ENCODE results near the gene PSIP1.

Gene PSIP1

GRCh38 chr9:15525958-15526357, 15.2 kb upstream of the PSIP1 start:
- no peak overlapping the region for H3K9ac ChIP-seq (ENCODE audit: low read depth, low read length)
- no peaks in the 10 kb centered on the region for H3K4me1 ChIP-seq (ENCODE audit: control insufficient read depth, insufficient read depth, low read length)
- H3K4me3 ChIP-seq (ENCODE audit: low read length) = no peak overlapping the region
- no peaks in the 10 kb centered on the region for H3K36me3 ChIP-seq (ENCODE audit: insufficient read depth, low read length)
- H3K9me3 ChIP-seq (replicated peaks; ENCODE audit: low read length) = no peaks in the 10 kb centered on the region
- H3K27me3 ChIP-seq (ENCODE audit: control insufficient read depth, insufficient read depth, low read length) = no peaks in the 10 kb centered on the region
- H3K4me2 ChIP-seq (ENCODE audit: low read length) = no peak overlapping the region

- no peak overlapping the region for H3K4me2 ChIP-seq (ENCODE audit: low read length)
- H3K9ac ChIP-seq (ENCODE audit: low read depth, low read length) = no peak overlapping the region
- H3K27me3 ChIP-seq (ENCODE audit: control insufficient read depth, insufficient read depth, low read length) = no peaks in the 10 kb centered on the region
- H3K36me3 ChIP-seq (ENCODE audit: insufficient read depth, low read length) = no peaks in the 10 kb centered on the region
- no peaks in the 10 kb centered on the region for H3K9me3 ChIP-seq (replicated peaks; ENCODE audit: low read length)
- H3K4me3 ChIP-seq (ENCODE audit: low read length) = no peak overlapping the region
- H3K4me1 ChIP-seq (ENCODE audit: control insufficient read depth, insufficient read depth, low read length) = no peaks in the 10 kb centered on the region
Observed at GRCh38 chr9:15524845-15525455, 14.2 kb upstream of the PSIP1 start.

DNA sequence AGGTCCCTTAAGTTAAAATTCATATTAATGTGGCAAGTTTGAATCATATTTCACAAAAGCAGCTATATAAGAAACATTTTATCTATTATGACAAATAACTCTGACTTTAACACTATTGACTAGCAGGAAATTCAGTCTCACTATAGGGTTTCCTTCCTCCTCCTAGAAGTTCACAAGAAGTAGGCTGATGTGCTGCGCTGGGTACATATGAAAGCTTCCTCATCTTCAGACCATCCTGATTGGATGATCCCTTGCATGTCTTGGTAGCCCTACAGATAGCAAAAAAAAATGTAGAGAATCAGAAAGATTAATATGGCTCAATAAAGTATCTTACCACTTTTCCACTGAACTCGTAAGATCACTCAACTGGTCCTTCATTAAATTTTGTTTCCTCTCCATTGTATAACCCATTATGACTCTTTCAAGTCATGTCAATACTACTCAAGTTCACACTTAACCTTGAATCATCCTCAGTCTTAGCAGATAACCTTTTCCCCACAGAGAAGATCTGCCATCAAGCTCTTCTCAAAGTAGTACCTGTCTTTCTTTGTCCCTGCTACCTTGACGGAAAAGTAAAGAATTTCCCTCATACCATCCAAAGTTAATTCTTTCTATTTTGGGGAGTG, 11.5 kb upstream of the PSIP1 start:
- Histone ChIP-seq H3K4me1 (ENCODE audit: control insufficient read depth, insufficient read depth, low read length) (no peaks in the 10 kb centered on the region), H3K27me3 (ENCODE audit: control insufficient read depth, insufficient read depth, low read length) (no peaks in the 10 kb centered on the region), H3K4me2 (ENCODE audit: low read length) (no peak overlapping the region), H3K9ac (ENCODE audit: low read depth, low read length) (no peak overlapping the region), H3K9me3 (replicated peaks; ENCODE audit: low read length) (no peaks in the 10 kb centered on the region), H3K4me3 (ENCODE audit: low read length) (no peak overlapping the region), H3K36me3 (ENCODE audit: insufficient read depth, low read length) (no peaks in the 10 kb centered on the region)

- no peak overlapping the region for H3K4me3 ChIP-seq (ENCODE audit: low read length)
- no peak overlapping the region for H3K9ac ChIP-seq (ENCODE audit: low read depth, low read length)
- H3K36me3 ChIP-seq (ENCODE audit: insufficient read depth, low read length) = no peaks in the 10 kb centered on the region
- H3K27me3 ChIP-seq (ENCODE audit: control insufficient read depth, insufficient read depth, low read length) = no peaks in the 10 kb centered on the region
- H3K9me3 ChIP-seq (replicated peaks; ENCODE audit: low read length) = no peaks in the 10 kb centered on the region
- H3K4me2 ChIP-seq (ENCODE audit: low read length) = no peak overlapping the region
- H3K4me1 ChIP-seq (ENCODE audit: control insufficient read depth, insufficient read depth, low read length) = no peaks in the 10 kb centered on the region
Observed at GRCh38 chr9:15521254-15521653, 10.5 kb upstream of the PSIP1 start.

DNA sequence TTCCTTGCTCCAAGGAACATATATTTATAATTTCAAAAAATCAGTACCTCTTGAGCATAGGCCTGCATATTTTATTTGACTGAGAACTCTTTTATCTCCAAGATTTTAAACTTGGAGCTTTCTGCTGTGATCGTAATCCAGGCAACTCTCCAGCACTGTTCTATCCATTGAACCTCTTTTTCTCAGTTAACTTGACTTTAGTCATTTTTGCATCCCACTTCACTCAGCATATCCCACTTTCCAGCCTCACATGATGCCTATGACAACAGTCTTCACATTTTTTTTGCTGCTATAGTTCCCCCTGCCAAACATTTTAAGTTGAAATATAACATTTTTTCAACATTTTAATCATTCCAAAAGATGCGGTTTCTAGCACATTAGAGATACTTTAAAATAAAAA, 9.1 kb upstream of the PSIP1 start:
- Histone ChIP-seq H3K4me2 (ENCODE audit: low read length) (no peak overlapping the region), H3K27me3 (ENCODE audit: control insufficient read depth, insufficient read depth, low read length) (no peaks in the 10 kb centered on the region), H3K4me3 (ENCODE audit: low read length) (no peak overlapping the region), H3K36me3 (ENCODE audit: insufficient read depth, low read length) (no peaks in the 10 kb centered on the region), H3K4me1 (ENCODE audit: control insufficient read depth, insufficient read depth, low read length) (no peaks in the 10 kb centered on the region), H3K9me3 (replicated peaks; ENCODE audit: low read length) (no peaks in the 10 kb centered on the region), H3K9ac (ENCODE audit: low read depth, low read length) (no peak overlapping the region)

DNA sequence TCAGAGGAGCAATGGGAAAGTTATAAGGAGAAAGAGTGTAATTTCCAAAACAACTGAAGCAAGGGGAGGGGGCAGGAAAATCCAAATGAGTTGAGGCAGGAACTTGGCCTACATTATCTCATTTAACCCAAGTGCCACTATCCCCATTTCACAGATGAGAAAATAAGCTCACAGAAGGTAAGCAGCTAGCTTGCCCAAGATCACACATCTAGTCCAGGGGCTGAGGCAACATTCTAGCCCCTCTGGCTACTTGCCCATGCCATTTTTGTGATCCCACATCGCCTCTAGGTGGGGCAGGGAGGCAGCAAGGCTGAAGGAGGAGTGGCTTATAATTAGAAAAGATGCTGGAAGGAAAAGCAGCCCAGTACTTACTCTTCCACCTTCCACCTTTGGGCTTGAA, 2.6 kb upstream of the PSIP1 start:
- H3K27me3 ChIP-seq (ENCODE audit: control insufficient read depth, insufficient read depth, low read length) = no peaks in the 10 kb centered on the region
- H3K9me3 ChIP-seq (replicated peaks; ENCODE audit: low read length) = no peaks in the 10 kb centered on the region
- H3K4me1 ChIP-seq (ENCODE audit: control insufficient read depth, insufficient read depth, low read length) = peaks cover 10% of the 10 kb centered on the region
- H3K4me3 ChIP-seq (ENCODE audit: low read length) = no peak overlapping the region
- no peak overlapping the region for H3K9ac ChIP-seq (ENCODE audit: low read depth, low read length)
- no peaks in the 10 kb centered on the region for H3K36me3 ChIP-seq (ENCODE audit: insufficient read depth, low read length)
- H3K4me2 ChIP-seq (ENCODE audit: low read length) = no peak overlapping the region

DNA sequence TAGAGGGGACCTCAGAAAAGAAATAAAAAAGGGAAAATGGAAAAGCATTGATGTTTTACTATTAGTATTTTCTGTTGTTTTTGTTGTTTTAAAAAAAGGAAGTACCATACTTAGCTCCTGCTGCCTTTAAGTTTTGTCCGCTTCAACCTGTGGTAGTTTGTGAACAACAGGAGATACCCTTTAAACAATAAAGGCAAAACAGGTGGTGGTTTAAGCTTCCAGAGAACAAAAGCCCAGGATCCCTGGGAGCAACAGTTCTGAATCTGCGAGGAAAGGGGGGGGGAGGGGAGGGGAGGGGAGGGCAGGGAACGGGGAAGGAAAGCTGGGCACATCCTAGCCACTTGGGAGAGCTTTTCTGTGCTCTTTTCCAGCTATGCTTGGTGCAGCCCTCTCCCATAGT, 2.1 kb upstream of the PSIP1 start:
- no peak overlapping the region for H3K4me3 ChIP-seq (ENCODE audit: low read length)
- H3K4me2 ChIP-seq (ENCODE audit: low read length) = no peak overlapping the region
- no peaks in the 10 kb centered on the region for H3K27me3 ChIP-seq (ENCODE audit: control insufficient read depth, insufficient read depth, low read length)

GRCh38 chr9:15512204-15512603, 1.4 kb upstream of the PSIP1 start:
- Histone ChIP-seq H3K36me3 (ENCODE audit: insufficient read depth, low read length) (no peaks in the 10 kb centered on the region), H3K4me1 (ENCODE audit: control insufficient read depth, insufficient read depth, low read length) (peaks cover 10% of the 10 kb centered on the region), H3K4me3 (ENCODE audit: low read length) (no peak overlapping the region), H3K9ac (ENCODE audit: low read depth, low read length) (no peak overlapping the region), H3K4me2 (ENCODE audit: low read length) (no peak overlapping the region), H3K9me3 (replicated peaks; ENCODE audit: low read length) (no peaks in the 10 kb centered on the region), H3K27me3 (ENCODE audit: control insufficient read depth, insufficient read depth, low read length) (no peaks in the 10 kb centered on the region)

More for the DNA sequence above, 2.1 kb upstream of the PSIP1 start:
- Histone ChIP-seq H3K9ac (ENCODE audit: low read depth, low read length) (no peak overlapping the region), H3K4me1 (ENCODE audit: control insufficient read depth, insufficient read depth, low read length) (peaks cover 10% of the 10 kb centered on the region), H3K9me3 (replicated peaks; ENCODE audit: low read length) (no peaks in the 10 kb centered on the region), H3K36me3 (ENCODE audit: insufficient read depth, low read length) (no peaks in the 10 kb centered on the region)

- Histone ChIP-seq H3K4me1 (ENCODE audit: control insufficient read depth, insufficient read depth, low read length) (peaks cover 10% of the 10 kb centered on the region), H3K4me2 (ENCODE audit: low read length) (peak overlapping the region; percentile 90), H3K36me3 (ENCODE audit: insufficient read depth, low read length) (peaks cover 16% of the 10 kb centered on the region), H3K9me3 (replicated peaks; ENCODE audit: low read length) (no peaks in the 10 kb centered on the region), H3K9ac (ENCODE audit: low read depth, low read length) (peak overlapping the region; percentile 89), H3K27me3 (ENCODE audit: control insufficient read depth, insufficient read depth, low read length) (no peaks in the 10 kb centered on the region), H3K4me3 (ENCODE audit: low read length) (peak overlapping the region; percentile 93)
Observed at GRCh38 chr9:15509931-15510788, 610 bp downstream of the PSIP1 start.

- H3K4me3 ChIP-seq (ENCODE audit: low read length) = no peak overlapping the region
- H3K4me1 ChIP-seq (ENCODE audit: control insufficient read depth, insufficient read depth, low read length) = peaks cover 7% of the 10 kb centered on the region
- H3K27me3 ChIP-seq (ENCODE audit: control insufficient read depth, insufficient read depth, low read length) = no peaks in the 10 kb centered on the region
- peaks cover 19% of the 10 kb centered on the region for H3K36me3 ChIP-seq (ENCODE audit: insufficient read depth, low read length)
- H3K4me2 ChIP-seq (ENCODE audit: low read length) = no peak overlapping the region
- no peaks in the 10 kb centered on the region for H3K9me3 ChIP-seq (replicated peaks; ENCODE audit: low read length)
- H3K9ac ChIP-seq (ENCODE audit: low read depth, low read length) = no peak overlapping the region
Observed at GRCh38 chr9:15505921-15506320, 4.8 kb downstream of the PSIP1 start.

DNA sequence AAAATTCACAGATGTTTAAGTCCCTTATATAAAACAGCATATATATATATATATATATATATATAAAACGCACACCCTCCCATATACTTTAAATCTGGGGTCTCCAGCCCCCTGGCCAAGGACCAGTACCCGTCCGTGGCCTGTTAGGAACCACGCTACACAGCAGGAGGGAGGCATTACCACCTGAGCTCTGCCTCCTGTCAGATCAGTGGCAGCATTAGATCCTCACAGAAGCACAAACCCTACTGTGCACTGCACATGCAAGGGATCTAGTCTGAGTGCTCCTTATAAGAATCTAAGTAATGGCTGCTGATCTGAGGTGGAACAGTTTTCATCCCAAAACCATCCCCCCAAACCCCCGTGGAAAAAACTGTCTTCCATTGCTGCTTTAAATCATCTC, 9.0 kb downstream of the PSIP1 start:
- H3K9me3 ChIP-seq (replicated peaks; ENCODE audit: low read length) = no peaks in the 10 kb centered on the region
- no peak overlapping the region for H3K9ac ChIP-seq (ENCODE audit: low read depth, low read length)
- H3K4me1 ChIP-seq (ENCODE audit: control insufficient read depth, insufficient read depth, low read length) = no peaks in the 10 kb centered on the region
- peaks cover 20% of the 10 kb centered on the region for H3K36me3 ChIP-seq (ENCODE audit: insufficient read depth, low read length)
- no peak overlapping the region for H3K4me3 ChIP-seq (ENCODE audit: low read length)
- no peak overlapping the region for H3K4me2 ChIP-seq (ENCODE audit: low read length)
- no peaks in the 10 kb centered on the region for H3K27me3 ChIP-seq (ENCODE audit: control insufficient read depth, insufficient read depth, low read length)
